ENCODE data around the gene RPL35.

Gene RPL35

GRCh38 chr9:124861342-124862229 lies at the start of gene RPL35, which contains the start of gene ARPC5L:
TSS of gene RPL35 (minus strand) at chr9:124861957. CDS start at chr9:124861912, 45 bp downstream.
TSS of gene ARPC5L (plus strand) at chr9:124862130. CDS start at chr9:124869291, 7,161 bp downstream.
- DNase-seq = peak; percentile 94 to 95

- no peak for DNase-seq
These were observed 46.3 kb upstream of the RPL35 start for GRCh38 chr9:124908098-124908497.

DNA sequence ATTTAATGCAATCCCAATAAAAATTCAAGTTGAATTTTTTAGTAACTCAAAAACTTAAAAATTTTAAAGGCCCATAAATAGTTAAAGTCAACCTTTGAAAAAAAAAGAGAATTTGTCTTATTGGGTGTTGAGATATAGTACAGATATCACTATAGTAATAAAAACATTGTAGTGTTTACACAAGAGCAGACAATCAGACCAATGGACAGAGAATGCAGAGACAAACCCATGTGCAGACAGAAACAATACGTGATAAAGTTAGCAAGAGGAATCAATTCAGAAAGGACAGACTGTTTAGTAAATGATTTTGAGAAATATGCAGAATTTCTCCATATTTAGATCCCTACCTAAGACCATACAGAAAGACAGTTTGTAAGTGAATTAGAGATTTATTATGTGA lies 45.2 kb upstream of the RPL35 start:
- no peak for DNase-seq

DNA sequence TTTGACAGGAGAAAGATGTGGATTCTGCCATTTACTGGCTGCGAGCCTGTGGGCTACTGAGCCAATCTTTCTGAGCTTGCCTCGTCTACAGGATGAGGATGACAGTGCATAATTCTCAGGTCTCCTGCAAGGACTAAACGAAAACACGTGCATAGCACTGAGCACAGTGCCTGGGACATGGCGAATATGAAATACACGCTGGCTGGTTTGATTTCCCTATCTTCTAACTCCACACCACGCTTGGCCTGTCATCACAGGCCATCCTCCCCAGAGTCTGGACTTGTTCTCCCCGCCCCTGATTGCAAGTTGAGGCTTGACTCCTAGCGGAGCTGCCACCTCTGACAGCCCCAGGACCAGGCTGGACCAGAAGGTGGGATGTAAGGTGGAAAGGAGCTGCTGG lies 38.1 kb upstream of the RPL35 start:
- DNase-seq = no peak

- DNase-seq = no peak
These were observed 36.1 kb upstream of the RPL35 start for GRCh38 chr9:124897570-124898460.

DNA sequence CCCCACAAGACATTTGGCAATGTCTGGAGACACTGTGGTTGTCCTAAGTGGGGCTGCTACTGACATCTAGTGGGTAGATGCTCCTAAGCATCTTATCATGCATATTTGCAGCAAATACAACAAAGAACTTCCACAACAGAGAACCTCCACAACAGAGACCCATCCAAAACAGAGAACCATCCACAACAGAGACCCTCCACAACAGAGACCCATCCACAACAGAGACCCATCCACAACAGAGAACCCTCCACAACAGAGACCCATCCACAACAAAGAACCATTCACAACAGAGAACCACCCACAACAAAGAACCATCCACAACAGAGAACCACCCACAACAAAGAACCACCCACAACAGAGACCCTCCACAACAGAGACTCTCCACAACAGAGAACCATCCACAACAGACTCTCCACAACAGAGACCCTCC lies 33.0 kb upstream of the RPL35 start:
- DNase-seq = peak; percentile 46 to 64

DNA sequence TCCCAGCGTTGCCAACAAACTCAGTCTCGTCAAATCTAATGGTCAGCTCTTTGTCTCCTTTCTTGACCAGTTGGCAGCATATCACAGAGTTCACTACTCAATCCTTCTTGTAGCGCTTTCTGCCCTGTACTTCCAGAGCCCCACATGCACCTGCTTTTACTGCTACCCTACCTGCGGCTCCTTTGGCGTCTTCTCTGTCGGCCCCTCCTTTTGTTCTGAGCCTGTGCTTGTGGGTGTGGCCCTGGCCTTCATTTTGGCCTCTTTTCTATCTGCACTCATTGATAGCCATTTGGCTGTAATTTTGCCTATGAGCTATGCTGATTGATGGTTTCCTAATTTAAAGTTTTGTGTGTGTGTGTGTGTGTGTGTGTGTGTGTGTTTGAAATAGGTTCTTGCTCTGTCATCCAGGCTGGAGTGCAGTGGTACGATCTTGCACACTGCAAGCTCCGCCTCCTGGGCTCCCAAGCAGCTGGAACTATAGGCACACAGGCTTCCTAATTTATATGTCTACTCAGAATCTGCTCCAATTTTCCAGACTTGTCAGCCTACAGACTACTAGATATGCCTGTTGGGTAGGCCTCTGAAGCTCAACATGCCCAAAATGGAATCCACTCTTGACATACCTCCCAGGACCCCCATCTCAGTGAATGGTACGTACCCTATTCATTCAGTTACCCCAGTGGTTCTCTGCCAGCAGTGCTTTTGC lies 32.4 kb upstream of the RPL35 start:
- DNase-seq = no peak

GRCh38 chr9:124890179-124890578 lies 28.4 kb upstream of the RPL35 start:
- no peak for DNase-seq

DNA sequence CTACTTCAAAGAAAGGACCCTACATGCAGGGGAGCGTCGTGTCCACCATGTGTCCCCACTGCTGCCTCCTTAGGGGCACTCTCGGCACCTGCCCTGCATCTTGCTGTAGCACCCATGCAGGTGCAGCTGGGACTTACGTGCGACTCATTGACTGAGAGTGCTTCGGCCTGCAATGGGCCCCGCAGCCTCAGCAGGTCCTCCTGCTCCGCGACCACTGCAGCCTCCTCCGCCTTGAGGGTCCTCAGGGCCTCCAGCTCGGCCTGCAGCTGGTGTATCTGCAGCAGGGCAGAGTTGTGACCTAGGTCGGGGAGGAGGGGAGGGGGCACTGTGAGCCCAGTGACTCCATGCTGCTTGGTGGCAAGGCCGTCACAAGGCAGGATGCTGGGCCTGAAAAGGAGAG lies 27.2 kb upstream of the RPL35 start:
- no peak for DNase-seq

DNA sequence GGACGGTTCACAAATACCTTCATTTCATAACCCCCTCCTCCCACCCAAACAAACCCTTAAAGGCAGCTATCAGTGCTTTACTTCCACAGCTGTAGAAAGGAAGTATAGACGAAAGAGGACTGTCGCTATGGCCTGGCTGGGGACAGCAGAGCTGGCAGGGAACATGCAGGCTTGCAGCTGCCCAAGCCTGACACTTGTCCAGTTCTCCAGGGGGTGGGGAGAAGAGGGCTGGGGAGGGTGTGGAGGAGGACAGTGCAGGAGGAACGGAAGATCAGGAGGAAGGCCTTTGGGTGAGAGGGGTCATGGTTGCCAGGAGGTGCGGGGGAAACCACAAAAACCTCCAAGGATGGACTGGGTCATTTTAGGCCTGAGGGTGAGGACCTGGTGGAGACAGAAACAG lies 26.1 kb upstream of the RPL35 start:
- DNase-seq = no peak

- DNase-seq = no peak
These were observed 25.2 kb upstream of the RPL35 start for GRCh38 chr9:124886866-124887492.

DNA sequence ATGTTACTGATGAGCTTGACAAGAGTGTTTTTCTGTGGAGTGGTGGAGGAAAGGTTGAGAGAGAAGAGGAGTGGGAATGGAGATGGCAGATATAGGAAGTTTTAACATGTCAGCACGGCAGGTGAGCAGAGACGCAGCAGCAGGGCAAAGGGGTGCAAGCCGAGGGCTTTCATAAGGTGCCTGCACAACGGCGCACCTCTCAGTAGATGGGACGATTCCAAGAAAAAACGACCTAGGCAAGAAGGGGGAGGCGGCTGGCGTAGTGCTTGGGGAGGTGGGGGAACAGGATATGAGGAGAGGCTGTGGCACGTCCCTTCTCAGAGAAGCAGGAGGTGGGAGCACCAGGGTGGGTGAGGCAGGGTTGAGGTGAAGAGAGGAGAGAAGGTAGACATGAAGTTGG lies 24.7 kb upstream of the RPL35 start:
- DNase-seq = no peak

DNA sequence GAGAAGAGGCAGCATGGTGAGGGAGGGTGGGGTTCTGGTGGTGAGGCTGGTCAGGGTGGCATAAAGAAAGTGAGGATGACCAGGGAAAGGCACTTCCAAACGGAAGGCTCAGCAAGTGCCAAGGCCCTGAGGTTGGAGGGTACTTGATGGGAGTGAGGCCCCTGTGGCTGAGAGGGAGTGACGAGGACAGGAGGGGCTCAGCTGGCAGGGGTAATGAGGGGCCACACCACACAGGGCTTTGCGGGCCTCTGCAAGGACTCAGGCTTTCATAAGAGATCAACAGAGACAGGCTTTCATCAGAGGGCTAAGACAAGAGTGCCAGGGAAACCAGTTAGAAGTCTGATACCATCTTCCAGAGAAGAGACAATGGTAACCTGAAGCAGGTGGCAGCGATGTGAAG lies 23.8 kb upstream of the RPL35 start:
- DNase-seq = no peak

DNA sequence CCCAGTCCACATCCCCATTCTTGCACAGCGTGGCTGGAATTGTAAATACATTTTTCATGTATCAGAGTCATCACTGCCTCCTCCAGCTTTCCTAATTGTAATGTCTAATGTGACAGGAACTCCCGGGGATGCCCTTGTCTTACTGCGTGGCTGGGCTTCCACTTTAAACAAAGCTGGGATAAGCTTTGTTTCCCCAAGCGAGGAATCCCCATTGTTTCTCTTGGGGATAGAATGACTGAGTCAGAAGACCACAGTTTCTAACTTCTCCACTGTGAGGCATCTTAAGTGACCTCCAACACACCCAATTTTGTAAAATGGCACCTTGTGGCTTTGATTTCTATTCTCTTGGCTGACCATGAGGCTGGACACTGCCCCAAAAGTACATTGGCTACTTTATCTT lies 22.6 kb upstream of the RPL35 start:
- no peak for DNase-seq

DNA sequence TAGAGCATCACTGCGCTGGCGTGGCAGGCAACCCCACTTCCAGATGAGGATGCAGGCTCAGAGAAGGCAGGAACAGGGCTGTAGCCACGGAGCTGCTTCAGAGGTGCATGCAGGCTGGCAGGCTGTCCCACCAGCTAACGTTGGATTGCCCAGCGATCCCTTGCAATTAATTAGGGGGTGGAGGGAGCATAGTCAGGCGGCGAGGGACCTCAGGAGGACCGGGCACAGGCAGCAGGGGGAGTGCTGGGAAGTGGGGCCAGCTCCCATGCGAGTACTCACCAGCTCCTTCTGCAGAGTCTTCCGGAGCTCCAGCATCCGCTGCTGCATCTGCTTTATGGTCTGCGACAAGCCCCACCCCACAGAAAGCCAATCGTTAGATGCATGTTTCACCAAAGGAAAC lies 20.5 kb upstream of the RPL35 start:
- DNase-seq = no peak

GRCh38 chr9:124881138-124881743 lies 19.5 kb upstream of the RPL35 start:
- no peak for DNase-seq

GRCh38 chr9:124880501-124880900 lies 18.7 kb upstream of the RPL35 start:
- no peak for DNase-seq

DNA sequence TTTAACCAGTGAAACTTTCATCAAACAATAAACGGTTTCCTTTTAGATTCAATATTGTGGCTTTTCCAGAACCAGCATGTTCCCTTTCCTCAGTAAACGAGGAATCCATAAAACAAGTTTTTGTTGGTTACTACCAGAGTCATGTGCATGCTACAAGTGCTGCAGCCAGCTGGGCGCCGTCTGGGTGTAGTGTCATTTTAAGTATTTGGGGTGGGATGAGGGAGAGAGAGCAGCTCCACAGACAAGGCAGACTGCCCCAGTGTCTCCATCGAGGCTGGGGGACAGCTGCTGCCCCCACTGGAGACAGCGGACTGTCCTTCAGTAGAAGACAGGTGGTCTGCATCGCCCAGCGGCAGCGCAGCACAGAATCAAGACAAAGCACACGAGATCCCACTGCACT lies 17.5 kb upstream of the RPL35 start:
- DNase-seq = no peak

DNA sequence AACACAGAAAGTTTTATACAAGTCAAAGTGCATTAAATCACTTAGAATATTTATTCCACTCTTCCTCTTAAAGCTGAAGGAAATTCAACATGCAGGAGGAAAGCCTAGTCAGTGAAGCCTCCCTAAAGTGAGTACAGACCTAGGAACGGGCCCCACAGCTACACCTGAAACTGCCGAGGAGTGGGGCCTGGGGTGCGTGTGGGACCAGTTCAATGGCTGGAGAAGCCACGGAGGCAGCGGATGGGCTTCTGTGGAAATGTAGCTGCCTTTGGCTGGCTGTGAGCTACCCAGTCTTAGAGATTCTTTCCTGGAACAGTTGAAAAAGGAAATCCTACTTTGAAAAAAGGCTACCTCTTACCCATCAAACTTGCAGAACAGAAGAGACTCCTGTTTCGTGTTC lies 16.8 kb upstream of the RPL35 start:
- DNase-seq = no peak

DNA sequence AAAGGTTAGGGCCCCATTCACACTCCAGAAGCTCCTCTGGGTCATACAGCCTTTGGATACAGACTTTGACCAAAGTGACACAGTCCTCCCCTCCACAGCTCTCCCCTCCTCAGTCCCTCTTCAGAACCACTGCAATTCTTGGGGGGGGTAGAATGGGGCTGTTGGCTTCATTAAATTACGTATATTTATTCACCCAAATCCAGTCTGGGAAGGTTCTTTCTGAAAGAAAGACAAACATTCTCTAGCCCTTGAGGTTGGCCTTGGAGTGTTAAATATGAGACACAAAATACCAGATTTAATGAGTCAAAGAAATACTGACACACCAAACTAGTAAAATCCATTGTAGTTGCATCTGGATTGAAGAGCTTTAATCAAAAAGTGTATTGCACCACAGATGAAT lies 16.3 kb upstream of the RPL35 start:
- no peak for DNase-seq

- no peak for DNase-seq
These were observed 15.4 kb upstream of the RPL35 start for GRCh38 chr9:124877021-124877782.

All from CD4-positive, alpha-beta T cell treated with Interleukin-1 beta for 1 hour (primary cell).